NCI-H128 (cell line): Measurements from ENCODE around the gene NR3C2.

Experiments
- DNase-seq: peaks from one replicate; lab custom pipeline; 2025; ENCODE audit not compliant: unreplicated experiment; lab: John Stamatoyannopoulos, UW

NR3C2 gene

DNA sequence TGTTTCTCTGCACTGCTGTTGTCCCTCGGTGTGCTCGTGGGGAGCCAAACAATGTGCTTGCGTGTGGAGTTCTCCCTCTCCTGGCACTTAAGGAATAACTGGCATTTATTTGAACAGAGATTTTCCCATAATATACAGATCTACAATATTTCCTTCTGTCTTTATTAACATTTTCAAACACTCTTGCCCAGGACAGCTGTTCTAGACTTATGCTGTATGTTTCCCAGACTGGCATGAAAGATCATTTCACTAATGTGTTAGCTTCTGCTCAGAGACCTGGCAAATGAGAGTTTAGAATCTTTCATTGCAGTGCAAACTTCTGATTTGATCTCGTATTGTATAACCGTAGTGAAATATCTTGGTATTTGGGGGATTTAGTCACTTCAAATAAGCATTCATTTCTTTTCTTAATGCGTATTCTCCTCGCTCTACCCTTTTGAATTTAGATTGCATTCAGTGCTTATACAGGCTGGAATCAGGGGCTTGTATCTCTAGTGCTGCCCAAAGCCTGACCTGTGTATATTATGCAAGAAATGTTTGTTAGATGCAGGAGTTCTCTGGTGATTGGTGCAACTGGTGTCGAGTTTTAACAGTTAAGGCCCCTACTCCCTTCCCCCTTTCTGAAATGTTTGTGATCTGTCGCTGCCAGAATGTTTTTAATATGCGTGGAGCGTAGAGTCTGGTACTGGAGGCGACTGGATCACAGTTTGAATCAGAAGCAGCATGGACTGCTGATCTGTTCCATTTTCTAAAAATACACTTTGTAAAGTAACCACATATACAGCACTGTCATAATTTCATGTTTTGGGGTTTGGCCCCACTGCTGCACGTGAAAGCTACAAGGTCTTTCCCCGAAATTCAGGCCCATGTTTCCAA, 384.0 kb downstream of the NR3C2 start:
- DNase-seq, result no peak

- DNase-seq, result no peak
Observed at GRCh38 chr4:148057516-148057915, 384.7 kb downstream of the NR3C2 start.

DNA sequence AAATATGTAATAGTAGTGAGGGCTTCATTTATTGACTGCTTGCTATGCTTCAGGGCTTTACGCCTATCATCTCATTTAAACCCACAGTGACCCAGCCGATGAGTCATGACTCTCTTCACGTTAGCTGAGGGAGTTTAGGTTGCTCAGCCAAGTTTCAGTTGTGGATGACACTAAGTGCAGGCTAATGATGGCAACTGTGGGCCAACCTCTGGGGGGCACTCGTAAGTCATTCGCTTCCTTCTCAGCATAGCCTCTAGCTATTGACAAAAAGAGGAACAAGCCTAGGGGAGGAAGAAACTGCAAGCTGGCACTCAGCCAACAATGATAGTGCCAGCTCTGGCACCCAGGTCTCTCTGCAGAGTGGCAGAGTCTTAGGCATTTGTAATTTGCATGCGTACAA, 385.3 kb downstream of the NR3C2 start:
- no peak for DNase-seq

DNA sequence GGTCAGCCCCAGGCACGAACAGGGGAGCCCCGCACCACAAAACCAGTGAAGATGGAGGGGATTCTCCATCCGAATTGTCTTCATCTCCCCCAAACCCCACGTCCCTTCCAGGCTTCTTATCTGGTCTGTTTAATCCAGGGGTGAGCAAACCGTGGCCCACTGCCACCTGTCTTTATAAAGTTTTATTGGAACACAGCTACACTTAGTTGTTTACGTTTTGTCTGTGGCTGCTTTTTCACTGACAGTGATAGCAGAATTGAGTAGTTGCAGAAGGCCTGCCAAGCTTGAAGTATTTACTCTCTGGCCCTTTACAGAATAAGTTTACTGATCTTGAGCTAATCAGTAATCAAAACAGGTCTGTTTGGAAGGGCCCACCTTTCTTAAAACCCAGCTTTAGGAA, 386.4 kb downstream of the NR3C2 start:
- no peak for DNase-seq

DNA sequence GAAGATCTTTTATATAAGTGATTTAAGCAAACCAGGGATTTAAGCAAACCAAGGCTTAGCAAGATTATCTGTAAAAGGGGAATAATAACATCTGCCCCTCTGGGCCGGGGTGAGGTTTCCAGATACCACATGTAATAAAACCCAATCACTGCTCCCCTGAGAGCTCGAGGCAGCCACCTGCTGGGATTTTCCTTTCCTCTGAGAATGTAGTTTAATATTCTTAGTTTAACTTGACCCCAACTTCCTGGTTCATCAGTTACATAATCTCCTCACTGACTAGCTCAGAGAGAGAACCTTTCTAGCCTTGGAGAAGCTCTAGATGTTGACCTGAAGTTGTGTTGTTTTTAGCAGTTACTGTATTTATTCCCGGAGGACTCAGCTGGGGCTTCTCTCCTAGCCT, 387.9 kb downstream of the NR3C2 start:
- no peak for DNase-seq

- DNase-seq, result no peak
Observed at GRCh38 chr4:148053298-148054003, 388.8 kb downstream of the NR3C2 start.

- no peak for DNase-seq
Observed at GRCh38 chr4:148052448-148052847, 389.8 kb downstream of the NR3C2 start.

- no peak for DNase-seq
Observed at GRCh38 chr4:148051403-148051802, 390.8 kb downstream of the NR3C2 start.

- no peak for DNase-seq
Observed at GRCh38 chr4:148048598-148048997, 393.6 kb downstream of the NR3C2 start.

- no peak for DNase-seq
Observed at GRCh38 chr4:148044912-148045352, 397.3 kb downstream of the NR3C2 start.

GRCh38 chr4:148044089-148044911, 397.9 kb downstream of the NR3C2 start:
- no peak for DNase-seq

- DNase-seq, result no peak
Observed at GRCh38 chr4:148041606-148042329, 400.4 kb downstream of the NR3C2 start.

- no peak for DNase-seq
Observed at GRCh38 chr4:148034813-148035212, 407.4 kb downstream of the NR3C2 start.

GRCh38 chr4:148030193-148030873, 411.9 kb downstream of the NR3C2 start:
- DNase-seq, result no peak

GRCh38 chr4:148029781-148030180, 412.4 kb downstream of the NR3C2 start:
- DNase-seq, result no peak
